COLO668 (cell line): ENCODE results near the gene FAM114A1.
A peak's percentile ranks its signal among the peaks of the same experiment; 100 is the strongest.

Experiments
- DNase-seq: peaks from one replicate; lab custom pipeline; 2025; ENCODE audit not compliant: unreplicated experiment; lab: John Stamatoyannopoulos, UW

FAM114A1 gene

GRCh38 chr4:38857354-38858096 is 10.1 kb upstream of the FAM114A1 start:
- no peak for DNase-seq

GRCh38 chr4:38858097-38858420 is 9.5 kb upstream of the FAM114A1 start:
- DNase-seq = no peak

GRCh38 chr4:38859501-38859900 is 8.1 kb upstream of the FAM114A1 start:
- no peak for DNase-seq

DNA sequence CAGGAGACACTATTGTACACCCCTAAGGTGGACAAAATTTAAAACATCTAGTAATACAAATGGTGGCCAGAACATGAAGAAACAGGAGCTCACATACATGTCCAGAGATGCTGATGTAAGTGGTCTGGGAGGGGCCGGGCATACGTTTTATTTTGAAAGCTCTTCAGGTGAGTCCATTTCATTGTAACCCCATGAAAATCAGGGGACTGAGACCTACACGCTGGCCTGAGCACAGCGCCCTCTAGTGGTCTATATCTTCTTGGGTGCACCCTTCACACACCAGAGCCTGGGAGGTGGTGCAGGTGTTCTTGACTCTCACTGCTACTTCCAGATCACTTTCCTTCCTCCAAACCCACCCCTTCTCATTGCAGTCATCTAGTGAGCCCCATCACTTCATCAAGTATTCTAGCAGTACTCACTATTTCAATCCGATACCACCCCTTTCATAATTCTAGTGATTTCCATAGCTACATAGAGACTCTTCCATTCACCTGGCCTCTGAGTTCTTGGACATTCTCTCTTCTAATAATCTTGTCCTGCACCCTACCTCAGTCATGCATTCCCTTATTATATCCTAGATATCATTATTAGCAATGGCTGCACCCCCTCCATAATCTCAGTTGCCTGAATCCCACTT is 6.7 kb upstream of the FAM114A1 start:
- peak; percentile 57 for DNase-seq

DNA sequence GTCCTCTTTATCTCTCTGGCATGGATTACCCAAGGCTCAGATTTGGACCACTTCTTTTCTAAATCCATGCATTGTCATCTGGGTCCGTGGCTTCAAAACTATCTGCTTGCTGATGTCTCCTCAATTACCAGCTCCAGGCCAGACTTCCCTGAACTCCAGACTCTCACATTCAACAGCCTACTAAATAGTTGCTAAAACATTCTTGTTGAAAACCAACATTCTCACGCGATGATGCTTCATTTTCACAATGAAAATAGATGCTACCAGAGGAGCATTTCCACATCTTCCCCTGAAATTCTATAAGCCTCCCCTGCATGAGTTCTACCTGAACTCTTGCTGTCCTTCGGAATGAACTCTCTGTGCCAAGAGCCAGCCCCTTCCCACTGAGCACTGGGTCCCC is 5.8 kb upstream of the FAM114A1 start:
- no peak for DNase-seq

DNA sequence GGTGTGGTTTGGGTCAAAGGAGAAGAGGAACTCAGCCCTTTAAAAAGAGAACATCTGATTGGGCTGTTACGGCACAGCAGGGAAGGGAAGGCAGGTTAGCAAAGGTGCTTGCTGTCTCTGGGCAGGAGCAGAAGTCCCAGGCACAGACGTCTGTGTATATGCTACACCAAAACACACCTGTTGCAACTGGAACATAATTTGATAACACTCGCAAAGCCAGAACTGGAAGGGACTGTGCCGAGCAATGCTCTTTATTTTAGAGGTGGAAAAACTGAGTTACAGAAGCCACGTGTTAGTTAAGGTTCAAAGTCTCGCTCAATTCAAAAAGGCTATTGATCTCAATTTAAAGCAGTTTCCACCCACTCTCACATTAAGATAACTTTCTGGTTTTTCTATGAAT is 2.2 kb upstream of the FAM114A1 start:
- DNase-seq = no peak

DNA sequence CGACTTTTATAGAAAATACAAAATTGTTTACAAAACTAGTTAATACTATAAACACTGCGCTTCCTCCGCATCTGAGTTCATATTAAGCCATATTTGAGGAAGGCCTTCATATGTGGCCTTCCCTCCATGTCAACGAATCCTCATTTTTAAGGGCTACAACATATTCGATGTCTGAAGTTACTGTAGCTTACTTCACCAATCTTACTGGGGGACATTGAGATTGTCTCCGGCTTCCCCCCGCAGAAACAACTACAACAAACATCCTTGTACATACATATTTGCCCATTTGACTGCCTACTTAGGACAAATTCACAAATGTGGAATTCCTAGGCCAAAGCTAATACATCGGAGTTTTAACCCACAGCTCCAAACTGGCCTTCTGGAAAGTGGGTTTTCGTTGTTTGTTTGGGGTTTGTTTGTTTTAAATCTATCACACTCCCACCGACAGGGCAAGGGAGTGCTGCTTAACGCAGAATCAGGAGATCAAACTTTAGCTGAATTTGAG is 581 bp upstream of the FAM114A1 start:
- DNase-seq = no peak

DNA sequence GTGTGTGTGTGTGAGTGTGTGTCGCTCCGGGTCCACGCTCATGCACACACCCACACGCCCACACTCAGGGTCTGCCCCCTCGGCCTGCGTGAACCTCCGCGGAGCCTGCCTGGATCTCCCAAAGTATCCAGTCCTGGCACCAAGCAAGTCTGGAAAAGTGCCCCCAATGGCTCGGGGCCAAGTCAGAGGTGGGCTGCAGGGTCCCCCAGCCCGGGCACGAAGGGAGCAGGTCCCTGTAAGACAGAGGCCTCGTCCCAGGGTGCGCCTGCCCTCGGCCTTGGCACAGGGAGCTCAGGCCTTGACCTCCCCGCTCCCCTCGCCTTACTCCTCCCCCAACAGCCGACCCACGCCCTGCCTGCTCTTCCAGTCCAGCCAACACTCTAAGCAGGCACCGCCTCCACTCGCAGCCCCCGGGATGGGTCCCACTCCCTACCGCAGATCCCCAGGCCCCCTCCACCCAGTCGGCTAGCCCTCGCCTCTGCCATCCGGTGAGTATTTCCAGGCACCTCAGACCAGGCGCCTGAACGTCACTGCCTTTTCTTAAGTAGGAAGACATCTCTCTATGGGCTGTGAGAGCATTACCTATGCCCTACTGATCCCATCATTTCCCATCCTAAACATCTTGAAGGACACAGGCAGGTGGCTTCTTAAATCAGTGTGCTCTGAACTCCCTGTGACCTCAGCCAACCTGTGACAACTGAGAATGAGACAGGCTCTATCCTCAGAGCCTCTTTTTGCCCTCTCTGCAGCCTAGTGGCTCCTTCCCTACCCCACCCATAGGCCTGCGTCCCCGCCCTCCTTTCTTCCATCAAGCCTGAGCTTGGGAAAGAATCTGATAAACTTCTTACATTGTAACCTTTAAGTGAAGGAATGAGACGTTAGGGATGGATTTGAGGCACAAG is 704 bp downstream of the FAM114A1 start:
- DNase-seq = no peak

GRCh38 chr4:38869511-38869910 is 1.9 kb downstream of the FAM114A1 start:
- no peak for DNase-seq

GRCh38 chr4:38870098-38870808 is 2.6 kb downstream of the FAM114A1 start:
- DNase-seq = no peak

GRCh38 chr4:38871593-38871992 is 4.0 kb downstream of the FAM114A1 start:
- no peak for DNase-seq

GRCh38 chr4:38872620-38873019 is 5.0 kb downstream of the FAM114A1 start:
- DNase-seq = peak; percentile 53

DNA sequence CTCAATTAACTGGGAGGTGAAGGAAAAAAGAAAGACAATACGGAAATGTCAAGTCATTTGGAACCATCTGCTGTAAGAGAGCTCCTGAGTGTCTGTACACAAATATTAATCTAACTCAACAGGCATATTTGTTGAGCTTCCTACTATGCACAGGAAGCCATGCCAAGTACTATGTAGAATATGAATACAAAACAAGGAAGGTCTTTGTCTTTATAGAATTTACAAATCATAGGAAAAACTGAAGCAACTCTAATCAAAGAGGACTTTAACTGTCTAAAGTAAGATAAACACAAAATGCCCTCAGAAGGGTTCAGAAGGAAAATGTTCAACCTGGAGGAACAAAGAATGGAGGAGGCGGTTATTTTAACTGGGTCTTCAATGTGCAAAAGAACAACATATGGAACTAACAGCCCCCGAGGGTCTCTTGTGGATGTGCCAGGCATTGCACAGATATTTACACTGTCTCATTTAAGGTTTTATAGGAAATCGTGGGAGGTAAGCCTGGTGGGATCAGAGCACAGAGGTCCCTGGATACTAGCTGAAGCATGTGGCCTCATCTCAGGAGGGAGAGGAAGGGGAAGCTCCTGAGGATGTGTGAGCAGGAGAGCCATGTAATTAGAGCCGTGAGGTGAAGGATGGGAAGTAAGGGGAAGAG is 5.8 kb downstream of the FAM114A1 start:
- no peak for DNase-seq

DNA sequence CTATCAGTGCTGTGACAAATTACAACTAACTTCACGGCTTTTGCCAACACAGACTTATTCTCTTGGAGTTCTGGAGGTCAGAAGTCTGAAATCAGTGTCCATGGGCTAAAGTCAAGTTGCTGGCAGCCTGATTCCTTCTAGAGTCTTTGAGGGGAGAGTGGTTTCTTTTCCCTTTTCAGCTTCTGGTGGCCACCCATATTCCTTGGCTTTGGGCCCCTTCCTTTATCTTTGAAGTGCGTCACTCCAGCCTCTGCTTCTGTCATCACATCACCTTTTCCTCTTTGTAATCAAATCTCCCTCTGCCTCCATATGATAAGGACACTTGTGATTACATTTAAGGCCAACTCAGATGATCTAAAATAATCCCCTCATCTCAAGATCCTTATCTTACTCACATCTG is 9.0 kb downstream of the FAM114A1 start:
- no peak for DNase-seq

DNA sequence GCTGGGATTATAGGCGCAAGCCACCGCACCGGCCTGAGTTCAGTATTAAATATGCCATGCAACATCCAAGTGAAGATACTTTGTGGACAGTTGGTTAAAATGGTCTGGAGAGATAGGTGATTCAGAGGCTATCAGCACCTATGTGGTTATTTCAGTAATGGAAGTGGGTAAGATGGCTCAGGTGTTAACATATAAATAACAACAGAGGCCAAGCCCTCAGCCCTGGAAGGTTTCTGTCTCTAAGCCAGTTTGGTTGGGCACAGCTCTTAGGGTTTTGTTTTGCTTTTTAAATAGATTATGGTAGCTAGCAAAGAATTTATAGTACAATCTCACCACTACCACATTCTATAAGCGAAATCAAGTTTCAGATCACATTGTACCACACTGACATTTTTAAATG is 16.6 kb downstream of the FAM114A1 start:
- no peak for DNase-seq

DNA sequence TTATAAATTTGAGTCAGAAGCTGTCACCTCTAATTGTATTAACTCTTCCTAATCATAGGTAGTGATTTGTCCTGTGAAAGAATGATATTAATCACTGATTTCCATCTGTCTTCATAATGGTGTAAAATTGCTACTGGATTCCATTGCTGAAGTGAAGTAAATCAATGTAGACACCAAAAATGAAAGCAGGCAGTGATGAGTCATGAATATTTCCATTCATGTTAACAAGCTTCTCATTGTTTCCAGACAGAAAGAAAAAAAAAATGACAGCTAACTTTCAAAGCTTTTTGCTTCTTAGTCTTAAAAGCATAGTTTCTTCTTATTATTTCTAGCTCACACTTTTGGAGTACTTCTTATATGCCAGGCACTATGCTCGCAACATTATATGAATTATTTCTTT is 21.5 kb downstream of the FAM114A1 start:
- DNase-seq = no peak

- DNase-seq = no peak
Observed at GRCh38 chr4:38891051-38891983, 23.7 kb downstream of the FAM114A1 start.

- no peak for DNase-seq
Observed at GRCh38 chr4:38894322-38894982, 26.8 kb downstream of the FAM114A1 start.

DNA sequence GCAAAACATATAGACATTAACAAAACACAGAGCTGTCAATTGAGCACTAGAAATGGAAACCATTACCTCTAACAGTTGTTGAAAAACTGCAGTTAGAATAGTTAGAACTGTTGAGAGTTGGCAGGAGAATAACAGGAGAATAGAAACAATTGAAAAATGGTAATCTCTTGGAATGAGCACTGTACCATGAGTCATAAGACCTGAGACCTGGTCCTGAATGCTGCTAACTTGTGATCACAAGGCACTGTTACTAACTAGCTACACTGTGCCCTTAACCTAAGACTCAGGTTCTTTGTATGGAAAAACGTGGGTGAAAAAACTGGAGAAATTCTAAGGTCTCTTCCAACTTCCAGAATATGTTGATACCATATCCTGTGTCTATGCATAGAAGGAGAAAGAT is 29.3 kb downstream of the FAM114A1 start:
- DNase-seq = no peak
